ENCODE data around the gene RPL32.

The RPL32 gene

DNA sequence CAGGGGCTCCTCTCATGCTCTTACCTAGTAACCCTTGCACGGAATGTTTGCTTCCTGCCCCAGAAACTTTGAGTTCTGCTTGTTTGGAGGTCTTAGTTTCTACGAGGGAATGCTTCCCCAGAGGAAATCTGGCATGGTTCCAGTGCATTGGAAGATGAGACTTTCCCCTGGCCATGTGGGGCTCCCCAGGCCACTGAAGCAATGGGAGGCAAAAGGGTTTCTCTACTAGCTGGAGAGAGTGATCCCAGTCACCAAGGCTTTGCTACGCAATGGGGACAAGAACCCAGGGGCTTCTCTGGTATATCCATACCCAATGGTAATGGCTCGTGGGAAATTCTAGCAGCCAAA is 44.2 kb upstream of the RPL32 start:
- TF ChIP-seq CEBPB (IDR thresholded peaks at IDR 0.05) (no peak), YY1 (IDR thresholded peaks at IDR 0.05; ENCODE audit: low read depth) (no peak), EP300 (IDR thresholded peaks at IDR 0.05; ENCODE audit: borderline replicate concordance) (no peak), TCF12 (IDR thresholded peaks at IDR 0.05; ENCODE audit: low read depth) (no peak), ZBTB7A (IDR thresholded peaks at IDR 0.05; ENCODE audit: low read depth) (no peak), NFIC (IDR thresholded peaks at IDR 0.05) (no peak), CREB1 (IDR thresholded peaks at IDR 0.05; ENCODE audit: low read depth) (no peak), TAF1 (IDR thresholded peaks at IDR 0.05; ENCODE audit: low read depth) (no peak), EGR1 (IDR thresholded peaks at IDR 0.05) (no peak), RAD21 (IDR thresholded peaks at IDR 0.05; ENCODE audit: low read depth) (no peak)
- TF ChIP-seq, protein P1, sequence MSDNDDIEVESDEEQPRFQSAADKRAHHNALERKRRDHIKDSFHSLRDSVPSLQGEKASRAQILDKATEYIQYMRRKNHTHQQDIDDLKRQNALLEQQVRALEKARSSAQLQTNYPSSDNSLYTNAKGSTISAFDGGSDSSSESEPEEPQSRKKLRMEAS (IDR thresholded peaks at IDR 0.05) = no peak
- TF ChIP-seq, protein P2, sequence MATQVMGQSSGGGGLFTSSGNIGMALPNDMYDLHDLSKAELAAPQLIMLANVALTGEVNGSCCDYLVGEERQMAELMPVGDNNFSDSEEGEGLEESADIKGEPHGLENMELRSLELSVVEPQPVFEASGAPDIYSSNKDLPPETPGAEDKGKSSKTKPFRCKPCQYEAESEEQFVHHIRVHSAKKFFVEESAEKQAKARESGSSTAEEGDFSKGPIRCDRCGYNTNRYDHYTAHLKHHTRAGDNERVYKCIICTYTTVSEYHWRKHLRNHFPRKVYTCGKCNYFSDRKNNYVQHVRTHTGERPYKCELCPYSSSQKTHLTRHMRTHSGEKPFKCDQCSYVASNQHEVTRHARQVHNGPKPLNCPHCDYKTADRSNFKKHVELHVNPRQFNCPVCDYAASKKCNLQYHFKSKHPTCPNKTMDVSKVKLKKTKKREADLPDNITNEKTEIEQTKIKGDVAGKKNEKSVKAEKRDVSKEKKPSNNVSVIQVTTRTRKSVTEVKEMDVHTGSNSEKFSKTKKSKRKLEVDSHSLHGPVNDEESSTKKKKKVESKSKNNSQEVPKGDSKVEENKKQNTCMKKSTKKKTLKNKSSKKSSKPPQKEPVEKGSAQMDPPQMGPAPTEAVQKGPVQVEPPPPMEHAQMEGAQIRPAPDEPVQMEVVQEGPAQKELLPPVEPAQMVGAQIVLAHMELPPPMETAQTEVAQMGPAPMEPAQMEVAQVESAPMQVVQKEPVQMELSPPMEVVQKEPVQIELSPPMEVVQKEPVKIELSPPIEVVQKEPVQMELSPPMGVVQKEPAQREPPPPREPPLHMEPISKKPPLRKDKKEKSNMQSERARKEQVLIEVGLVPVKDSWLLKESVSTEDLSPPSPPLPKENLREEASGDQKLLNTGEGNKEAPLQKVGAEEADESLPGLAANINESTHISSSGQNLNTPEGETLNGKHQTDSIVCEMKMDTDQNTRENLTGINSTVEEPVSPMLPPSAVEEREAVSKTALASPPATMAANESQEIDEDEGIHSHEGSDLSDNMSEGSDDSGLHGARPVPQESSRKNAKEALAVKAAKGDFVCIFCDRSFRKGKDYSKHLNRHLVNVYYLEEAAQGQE (IDR thresholded peaks at IDR 0.05; ENCODE audit: low read depth) = no peak
- TF ChIP-seq, protein P3, sequence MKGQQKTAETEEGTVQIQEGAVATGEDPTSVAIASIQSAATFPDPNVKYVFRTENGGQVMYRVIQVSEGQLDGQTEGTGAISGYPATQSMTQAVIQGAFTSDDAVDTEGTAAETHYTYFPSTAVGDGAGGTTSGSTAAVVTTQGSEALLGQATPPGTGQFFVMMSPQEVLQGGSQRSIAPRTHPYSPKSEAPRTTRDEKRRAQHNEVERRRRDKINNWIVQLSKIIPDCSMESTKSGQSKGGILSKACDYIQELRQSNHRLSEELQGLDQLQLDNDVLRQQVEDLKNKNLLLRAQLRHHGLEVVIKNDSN (IDR thresholded peaks at IDR 0.05) = no peak

DNA sequence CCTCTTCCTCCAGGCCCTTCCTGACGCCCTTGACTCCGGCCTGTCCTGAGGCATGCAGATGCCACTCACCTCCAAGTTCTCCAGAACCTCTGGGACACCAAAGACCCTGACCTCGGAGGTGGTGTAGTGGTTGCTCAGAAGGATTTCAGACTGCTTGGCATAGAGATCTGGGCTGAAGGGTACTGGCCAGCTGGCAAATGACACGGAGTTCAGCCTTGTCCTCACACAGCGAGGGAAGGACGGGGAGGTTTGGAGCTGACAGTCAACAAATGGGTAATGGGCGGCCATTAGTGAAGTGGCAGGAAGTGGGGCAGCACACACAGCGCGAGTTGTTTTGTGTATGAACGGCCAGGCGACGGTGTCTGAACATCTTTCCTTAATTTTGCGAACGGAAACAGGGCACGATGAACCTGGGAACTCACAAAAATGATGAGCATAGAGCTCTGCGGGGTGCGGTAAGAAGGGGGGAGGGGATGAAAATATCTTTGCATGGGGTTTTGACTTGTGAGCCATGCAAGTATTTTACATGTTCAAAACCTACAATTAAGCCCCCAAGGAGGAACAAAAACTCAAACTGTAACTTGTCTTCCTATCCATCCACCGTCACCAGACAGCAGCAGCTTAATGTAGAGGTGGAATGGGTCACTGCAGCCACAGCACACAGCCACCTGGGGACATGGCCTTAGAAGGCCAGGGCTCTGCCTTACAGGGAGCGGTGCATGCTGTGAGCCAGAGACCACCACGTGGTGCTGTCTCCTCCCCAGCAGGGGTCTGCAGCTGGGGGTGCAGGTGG is 43.6 kb upstream of the RPL32 start:
- no peak for TF ChIP-seq ZBTB7A (IDR thresholded peaks at IDR 0.05; ENCODE audit: low read depth)
- TF ChIP-seq YY1 (IDR thresholded peaks at IDR 0.05; ENCODE audit: low read depth) = no peak

DNA sequence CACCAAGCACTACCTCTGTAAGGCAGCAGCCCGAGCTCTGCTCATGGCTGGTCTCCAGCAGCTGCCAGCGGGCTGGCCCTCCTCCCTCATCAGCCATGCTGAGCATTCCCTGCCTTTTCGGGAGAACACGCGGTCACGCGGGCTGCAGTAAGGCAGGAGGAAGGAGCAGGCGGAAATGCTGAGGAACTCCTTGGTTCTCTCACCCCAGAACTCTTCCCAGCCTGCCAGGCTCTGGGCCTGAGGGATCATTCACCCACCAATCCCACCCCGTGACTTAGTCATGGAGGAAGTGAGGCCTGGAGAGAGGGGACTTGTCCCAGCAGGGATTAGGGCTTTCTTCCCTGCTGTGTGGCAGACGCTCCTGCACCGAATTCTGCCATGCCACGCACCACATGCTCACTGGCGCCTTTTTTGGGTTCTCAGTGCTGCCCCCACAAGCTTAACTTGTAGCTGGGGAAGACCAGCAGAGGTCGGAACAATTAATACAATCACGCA is 42.9 kb upstream of the RPL32 start:
- no peak for TF ChIP-seq NFIC (IDR thresholded peaks at IDR 0.05)
- TF ChIP-seq FOXM1 (IDR thresholded peaks at IDR 0.05; ENCODE audit: borderline replicate concordance, low read depth) = no peak
- TF ChIP-seq, protein P2 (IDR thresholded peaks at IDR 0.05; ENCODE audit: low read depth) = no peak
- no peak for TF ChIP-seq CREB1 (IDR thresholded peaks at IDR 0.05; ENCODE audit: low read depth)
- TF ChIP-seq, protein P1 (IDR thresholded peaks at IDR 0.05) = no peak
- no peak for TF ChIP-seq EP300 (IDR thresholded peaks at IDR 0.05; ENCODE audit: borderline replicate concordance)

DNA sequence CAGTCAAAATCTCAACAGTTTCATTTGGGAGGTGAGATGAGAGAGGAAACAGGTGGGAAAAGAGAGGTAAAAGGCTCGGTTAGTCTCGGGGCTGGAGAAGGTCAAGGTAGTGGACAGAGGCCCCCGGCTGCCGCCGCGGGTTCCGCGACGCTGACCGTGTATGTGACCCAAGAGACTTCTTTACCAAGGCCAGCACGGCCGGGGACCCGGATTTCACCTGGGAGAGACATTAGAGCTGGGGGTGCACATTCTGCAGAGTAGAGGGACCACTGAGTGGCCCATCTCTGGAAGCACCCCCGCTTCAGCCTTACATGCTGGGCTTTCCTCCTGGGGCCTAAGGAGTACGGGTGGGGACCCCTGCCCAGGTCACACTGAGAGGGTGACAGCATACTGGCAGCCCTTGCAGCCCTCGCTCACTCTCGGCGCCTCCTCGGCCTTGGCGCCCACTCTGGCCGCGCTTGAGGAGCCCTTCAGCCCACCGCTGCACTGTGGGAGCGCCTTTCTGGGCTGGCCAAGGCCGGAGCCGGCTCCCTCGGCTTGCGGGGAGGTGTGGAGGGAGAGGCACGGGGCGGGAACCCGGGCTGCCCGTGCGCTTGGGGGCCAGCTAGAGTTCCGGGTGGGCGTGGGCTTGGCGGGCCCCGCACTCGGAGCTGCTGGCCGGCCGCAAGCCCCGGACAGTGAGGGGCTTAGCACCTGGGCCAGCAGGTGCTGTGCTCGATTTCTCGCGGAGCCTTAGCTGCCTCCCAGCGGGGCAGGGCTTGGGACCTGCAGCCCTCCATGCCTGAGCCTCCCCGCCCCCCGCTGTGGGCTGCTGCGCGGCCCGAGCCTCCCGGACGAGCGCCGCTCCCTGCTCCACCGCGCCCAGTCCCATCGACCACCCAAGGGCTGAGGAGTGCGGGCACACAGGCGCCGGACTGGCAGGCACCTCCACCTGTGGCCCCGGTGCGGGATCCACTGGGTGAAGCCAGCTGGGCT is 41.3 kb upstream of the RPL32 start:
- TF ChIP-seq CREB1 (IDR thresholded peaks at IDR 0.05; ENCODE audit: low read depth) = no peak
- no peak for TF ChIP-seq ZBTB7A (IDR thresholded peaks at IDR 0.05; ENCODE audit: low read depth)
- no peak for TF ChIP-seq TCF12 (IDR thresholded peaks at IDR 0.05; ENCODE audit: low read depth)
- TF ChIP-seq TEAD4 (IDR thresholded peaks at IDR 0.05) = no peak
- no peak for TF ChIP-seq YY1 (IDR thresholded peaks at IDR 0.05; ENCODE audit: low read depth)
- no peak for TF ChIP-seq TAF1 (IDR thresholded peaks at IDR 0.05; ENCODE audit: low read depth)
- no peak for TF ChIP-seq NFIC (IDR thresholded peaks at IDR 0.05)
- TF ChIP-seq CEBPB (IDR thresholded peaks at IDR 0.05) = no peak
- no peak for TF ChIP-seq FOXM1 (IDR thresholded peaks at IDR 0.05; ENCODE audit: borderline replicate concordance, low read depth)
- TF ChIP-seq, protein P1 (IDR thresholded peaks at IDR 0.05) = no peak

DNA sequence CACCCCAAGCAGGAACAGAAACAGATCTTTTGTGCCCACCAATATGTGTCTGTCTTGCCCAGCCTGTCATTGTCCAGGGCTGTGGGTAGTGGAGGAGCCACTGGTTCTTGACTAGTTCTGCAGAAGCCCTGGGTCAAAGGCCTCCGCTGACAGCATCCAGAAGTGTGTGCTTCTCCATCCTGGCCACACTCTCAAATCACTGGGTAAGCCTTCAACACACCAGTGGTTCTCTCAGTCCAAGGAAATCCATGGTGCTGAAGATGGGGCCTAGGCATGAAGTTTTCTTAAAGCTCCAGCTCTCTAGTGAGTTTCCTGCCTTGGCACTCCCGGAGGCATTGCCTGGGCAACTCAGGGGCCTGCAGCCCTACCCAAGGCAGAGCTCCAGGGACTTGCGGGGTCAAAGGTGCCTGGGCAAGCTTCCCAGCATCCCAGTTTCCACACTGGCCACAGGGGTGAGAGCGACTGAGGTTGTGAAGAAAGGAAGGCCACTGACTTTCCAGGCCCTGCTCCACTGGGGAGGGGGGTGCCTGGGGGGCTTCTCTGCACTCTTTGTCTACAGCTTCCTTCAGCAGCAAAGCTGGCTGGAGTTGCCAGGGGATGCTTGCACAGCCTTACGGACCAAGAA is 37.9 kb upstream of the RPL32 start:
- TF ChIP-seq, protein P2 (IDR thresholded peaks at IDR 0.05; ENCODE audit: low read depth) = peak; percentile 78
- TF ChIP-seq, protein P3 (IDR thresholded peaks at IDR 0.05) = no peak

Measured in Ishikawa (cell line).